Small intestine (tissue), 7 donors: ENCODE measurements around the gene MYO10. TPM values are rescaled to one million over a fixed set of nuclear protein-coding genes. Genes with fewer than 3 reads are reported as not detected.

Experiments
- DNase-seq, 2 donors: peaks; one replicate each; pipeline versions ENCODE4 v3.0.0 to v3.0.0-alpha.2; 2013
- FAIRE-seq: peaks from 2 replicates; lab custom pipeline; 2012; peaks lifted over from hg19 to GRCh38; lab: Jason Lieb, UNC
- H3K27ac ChIP-seq, 3 donors: one replicate each; pipeline ENCODE4 v1.5.1; 2013; ENCODE audit warnings: low read length in 2 of 3, mild to moderate bottlenecking in 2 of 3, control low read depth in 1 of 3, inconsistent platforms in 1 of 3, low read depth in 1 of 3, moderate library complexity in 1 of 3
- H3K27me3 ChIP-seq, 3 donors: one replicate each; pipeline ENCODE4 v1.6.1; 2013; ENCODE audit warnings: low read length in 3 of 3, inconsistent platforms in 1 of 3; ENCODE audit not compliant: control insufficient read depth in 3 of 3, insufficient read depth in 3 of 3
- H3K36me3 ChIP-seq, 3 donors: one replicate each; pipeline ENCODE4 v1.6.1; 2013; ENCODE audit warnings: low read length in 3 of 3, inconsistent platforms in 1 of 3, low read depth in 1 of 3, mild to moderate bottlenecking in 1 of 3, moderate library complexity in 1 of 3; ENCODE audit not compliant: control insufficient read depth in 3 of 3, insufficient read depth in 2 of 3
- H3K4me1 ChIP-seq, 3 donors: one replicate each; pipeline ENCODE4 v1.6.1; 2013; ENCODE audit warnings: low read length in 2 of 3, inconsistent platforms in 1 of 3, low read depth in 1 of 3, mild to moderate bottlenecking in 1 of 3, moderate library complexity in 1 of 3; ENCODE audit not compliant: control insufficient read depth in 3 of 3, insufficient read depth in 2 of 3
- H3K4me3 ChIP-seq, 3 donors: one replicate each; pipeline ENCODE4 v1.5.1; 2013; ENCODE audit warnings: low read length in 3 of 3, control low read depth in 1 of 3, inconsistent platforms in 1 of 3, low read depth in 1 of 3, mild to moderate bottlenecking in 1 of 3, moderate library complexity in 1 of 3
- H3K9me3 ChIP-seq, 2 donors: one replicate each; pipeline ENCODE4 v1.6.1; 2013; ENCODE audit warnings: low read depth in 1 of 2, low read length in 1 of 2; ENCODE audit not compliant: control insufficient read depth in 2 of 2, insufficient read depth in 1 of 2
- WGBS, 3 donors: extraction: QIAGEN DNeasy Blood & Tissue Kit; methylation state at CpG; one replicate each; pipeline ENCODE4 v1.1.7; 2013; 5-methylcytosine and 5-hydroxymethylcytosine counted together
- polyA plus RNA-seq, 4 donors: library from polyadenylated mRNA; stranded (reverse) in 3 of 4; unstranded in 1 of 4; fragments of 200-250 nt in 3 of 4; fragments of 120-200 nt in 1 of 4; gene quantifications; one replicate each; pipeline versions ENCODE4 v1.2.1 to v1.2.3, GENCODE V29; 2013
- donor health status: healthy with polysubstance abuse.
- donor health status: control.
- donor health status: control.
- donor health status: Bipolar disorder and iron deficiency.
- donor health status: healthy.

Gene MYO10
- polyA plus RNA-seq, 4 donors = 10.3 to 36.5 (median 18.7) TPM

GRCh38 chr5:16935231-16936149 lies 598 bp downstream of the MYO10 start:
- FAIRE-seq (no peak), DNase-seq (peak; percentile 64 to 72)
- H3K27ac ChIP-seq = peak overlapping the region; percentile 90 to 96 (median 95)
- H3K4me3 ChIP-seq = peak overlapping the region; percentile 73 to 85 (median 82)
- peaks cover 0 to 24% (median 6%) of the 10 kb centered on the region in 3 donors for H3K4me1 ChIP-seq
- H3K9me3 ChIP-seq = no peaks in the 10 kb centered on the region
- 1 to 2% (median 1%) methylated on average over 72 to 85 of the region's 85 CpGs for WGBS, 3 donors
- peaks cover 0 to 25% (median 0%) of the 10 kb centered on the region in 3 donors for H3K27me3 ChIP-seq
- no peaks in the 10 kb centered on the region for H3K36me3 ChIP-seq

- DNase-seq (peak in 1 of 2 donors; percentile 32), FAIRE-seq (no peak)
Measured at GRCh38 chr5:16934677-16935153, 1.4 kb downstream of the MYO10 start.

GRCh38 chr5:16934123-16934522 lies 2.0 kb downstream of the MYO10 start:
- 2 to 4% (median 3%) methylated on average over 11 of the region's 11 CpGs for WGBS, 3 donors
- Histone ChIP-seq H3K9me3 (no peaks in the 10 kb centered on the region), H3K27ac (no peak overlapping the region), H3K36me3 (no peaks in the 10 kb centered on the region), H3K4me3 (peak overlapping the region in 2 of 3 donors; percentile 82 to 85), H3K4me1 (peaks cover 0 to 24% (median 6%) of the 10 kb centered on the region in 3 donors), H3K27me3 (peaks cover 0 to 17% (median 0%) of the 10 kb centered on the region in 3 donors)
- FAIRE-seq = no peak
- peak; percentile 81 to 86 for DNase-seq

More at GRCh38 chr5:16934677-16935153, 1.4 kb downstream of the MYO10 start:
- Histone ChIP-seq H3K4me1 (peaks cover 0 to 24% (median 6%) of the 10 kb centered on the region in 3 donors), H3K27me3 (peaks cover 0 to 17% (median 0%) of the 10 kb centered on the region in 3 donors), H3K4me3 (peak overlapping the region; percentile 73 to 85 (median 82)), H3K9me3 (no peaks in the 10 kb centered on the region), H3K36me3 (no peaks in the 10 kb centered on the region), H3K27ac (peak overlapping the region in 2 of 3 donors; percentile 45 to 95)
- 1 to 2% (median 1%) methylated on average over 6 of the region's 6 CpGs for WGBS, 3 donors

GRCh38 chr5:16933337-16933736 lies 2.8 kb downstream of the MYO10 start:
- FAIRE-seq (no peak), DNase-seq (no peak)
- Histone ChIP-seq H3K9me3 (no peaks in the 10 kb centered on the region), H3K36me3 (no peaks in the 10 kb centered on the region), H3K4me1 (peaks cover 0 to 24% (median 6%) of the 10 kb centered on the region in 3 donors), H3K27ac (no peak overlapping the region), H3K27me3 (peaks cover 0 to 13% (median 0%) of the 10 kb centered on the region in 3 donors), H3K4me3 (peak overlapping the region in 2 of 3 donors; percentile 82 to 85)
- 12 to 54% (median 36%) methylated on average over 2 of the region's 2 CpGs for WGBS, 3 donors

- Histone ChIP-seq H3K9me3 (no peaks in the 10 kb centered on the region), H3K27ac (peak overlapping the region in 1 of 3 donors; percentile 47), H3K4me1 (peaks cover 0 to 21% (median 6%) of the 10 kb centered on the region in 3 donors), H3K36me3 (no peaks in the 10 kb centered on the region), H3K27me3 (peaks cover 0 to 7% (median 0%) of the 10 kb centered on the region in 3 donors), H3K4me3 (no peak overlapping the region)
- 4 to 48% (median 17%) methylated on average over 3 of the region's 3 CpGs for WGBS, 3 donors
- DNase-seq (peak; percentile 50 to 51), FAIRE-seq (no peak)
Measured at GRCh38 chr5:16932401-16932800, 3.7 kb downstream of the MYO10 start.

GRCh38 chr5:16931334-16932110 lies 4.6 kb downstream of the MYO10 start:
- DNase-seq (peak; percentile 73 to 79), FAIRE-seq (no peak)
- Histone ChIP-seq H3K4me3 (no peak overlapping the region), H3K27me3 (no peaks in the 10 kb centered on the region), H3K4me1 (peaks cover 0 to 18% (median 6%) of the 10 kb centered on the region in 3 donors), H3K36me3 (no peaks in the 10 kb centered on the region), H3K9me3 (no peaks in the 10 kb centered on the region), H3K27ac (peak overlapping the region in 2 of 3 donors; percentile 47 to 63)
- 9 to 59% (median 20%) methylated on average over 5 of the region's 5 CpGs for WGBS, 3 donors

GRCh38 chr5:16930496-16930895 lies 5.6 kb downstream of the MYO10 start:
- no peak overlapping the region for H3K27ac ChIP-seq
- 53 to 73% (median 56%) methylated on average over 8 of the region's 8 CpGs for WGBS, 3 donors
- H3K4me1 ChIP-seq = peaks cover 0 to 18% (median 6%) of the 10 kb centered on the region in 3 donors
- no peaks in the 10 kb centered on the region for H3K36me3 ChIP-seq
- H3K9me3 ChIP-seq = no peaks in the 10 kb centered on the region
- H3K4me3 ChIP-seq = no peak overlapping the region
- H3K27me3 ChIP-seq = no peaks in the 10 kb centered on the region
- peak in 1 of 2 donors; percentile 25 for DNase-seq
- FAIRE-seq = no peak

GRCh38 chr5:16929831-16930230 lies 6.3 kb downstream of the MYO10 start:
- H3K36me3 ChIP-seq = no peaks in the 10 kb centered on the region
- H3K27ac ChIP-seq = no peak overlapping the region
- DNase-seq (no peak), FAIRE-seq (no peak)
- no peaks in the 10 kb centered on the region for H3K27me3 ChIP-seq
- peaks cover 0 to 18% (median 6%) of the 10 kb centered on the region in 3 donors for H3K4me1 ChIP-seq
- no peaks in the 10 kb centered on the region for H3K9me3 ChIP-seq
- no peak overlapping the region for H3K4me3 ChIP-seq
- WGBS, 3 donors = 73 to 76% (median 73%) methylated on average over 3 of the region's 3 CpGs
